CD4-positive, alpha-beta T cell treated with Interleukin-1 beta for 1 hour (primary cell): Measurements from ENCODE around the gene DNLZ.
"Not testable (repeated sequence)": the region's sequence is repeated elsewhere in the genome, so short reads cannot be mapped to it uniquely, and the experiment has no call there.

Experiments
- DNase-seq, 2 donors: peaks; one replicate each; pipeline ENCODE4 v3.0.0-alpha.2; 2020 to 2022

The DNLZ gene

DNA sequence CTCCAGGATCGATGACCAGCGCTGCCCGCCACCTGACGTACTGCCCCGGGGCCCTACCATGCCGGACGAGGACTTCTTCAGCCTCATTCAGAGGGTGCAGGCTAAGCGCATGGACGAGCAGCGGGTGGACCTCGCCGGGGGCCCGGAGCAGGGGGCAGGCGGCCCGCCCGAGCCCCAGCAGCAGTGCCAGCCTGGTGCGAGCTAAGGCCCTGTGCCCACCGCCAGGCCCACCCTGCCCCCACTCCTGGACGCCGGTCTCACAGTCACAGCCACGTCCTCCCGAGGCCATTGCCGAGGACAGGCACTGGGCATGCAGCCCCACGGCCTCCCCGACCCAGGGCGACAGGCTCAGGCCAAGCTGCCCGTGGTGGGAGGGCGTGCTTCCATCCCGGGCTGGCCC lies 5.5 kb downstream of the DNLZ start:
- DNase-seq, result no peak

DNA sequence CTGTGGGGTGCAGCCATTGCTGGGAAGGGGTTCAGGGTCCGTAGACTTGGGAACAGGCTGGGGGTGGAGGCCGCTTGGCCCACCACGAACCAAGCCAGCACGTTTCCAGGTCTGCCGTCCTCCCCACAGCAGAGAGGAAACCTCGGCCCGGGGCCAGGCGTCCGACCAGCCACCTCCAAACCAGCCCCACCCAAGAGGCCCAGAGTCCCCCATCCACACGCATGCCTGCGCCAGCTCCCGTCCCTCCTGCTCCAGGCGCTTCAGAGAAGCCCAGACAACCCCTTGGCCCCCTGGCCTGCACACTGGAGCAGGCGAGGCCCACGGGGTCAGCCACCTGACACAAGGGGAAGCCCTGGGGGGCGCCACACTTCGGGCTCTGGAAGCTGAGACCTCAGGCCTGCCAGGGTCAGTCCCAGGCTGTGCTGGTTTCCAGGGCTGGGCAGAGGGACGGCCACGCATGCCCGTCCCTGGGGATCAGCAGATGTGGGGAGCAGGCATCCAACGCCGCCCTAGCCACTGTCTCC lies 6.3 kb downstream of the DNLZ start:
- no peak for DNase-seq

DNA sequence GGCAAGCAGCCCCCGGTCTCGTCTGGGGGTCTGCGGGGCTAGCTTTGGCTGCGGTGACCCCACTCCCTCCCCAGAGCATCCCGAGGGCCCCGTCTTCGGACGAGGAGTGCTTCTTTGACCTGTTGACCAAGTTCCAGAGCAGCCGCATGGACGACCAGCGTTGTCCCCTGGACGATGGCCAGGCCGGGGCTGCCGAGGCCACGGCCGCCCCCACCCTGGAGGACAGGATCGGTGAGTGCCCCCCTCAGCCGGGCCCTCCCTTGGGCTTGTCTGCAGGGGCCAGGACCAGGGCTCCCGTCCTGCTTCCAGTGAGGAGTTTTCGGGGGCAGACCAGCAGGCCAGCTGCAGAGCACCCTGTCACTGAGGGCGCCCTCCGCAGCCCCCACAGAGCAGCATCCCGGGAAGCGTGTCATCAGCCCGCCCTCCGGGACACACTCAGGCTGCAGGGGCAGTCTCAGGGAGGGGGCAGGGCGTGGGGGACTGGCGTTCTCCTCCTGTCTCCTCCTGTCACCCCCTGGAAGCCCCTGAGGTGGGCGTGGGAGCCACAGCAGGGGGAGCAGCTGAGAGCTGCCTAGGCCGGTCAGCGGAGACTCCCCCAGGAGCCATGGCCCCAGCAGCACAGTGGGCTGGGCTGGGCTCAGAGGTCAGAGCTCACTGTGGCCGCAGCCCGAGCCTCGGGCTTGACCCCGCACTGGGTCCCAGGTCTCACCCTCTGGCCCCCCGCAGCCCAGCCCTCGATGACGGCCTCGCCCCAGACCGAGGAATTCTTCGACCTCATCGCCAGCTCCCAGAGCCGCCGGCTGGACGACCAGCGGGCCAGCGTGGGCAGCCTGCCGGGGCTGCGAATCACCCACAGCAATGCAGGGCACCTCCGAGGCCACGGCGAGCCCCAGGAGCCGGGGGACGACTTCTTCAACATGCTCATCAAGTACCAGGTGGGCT lies 7.7 kb downstream of the DNLZ start:
- DNase-seq, result no peak

DNA sequence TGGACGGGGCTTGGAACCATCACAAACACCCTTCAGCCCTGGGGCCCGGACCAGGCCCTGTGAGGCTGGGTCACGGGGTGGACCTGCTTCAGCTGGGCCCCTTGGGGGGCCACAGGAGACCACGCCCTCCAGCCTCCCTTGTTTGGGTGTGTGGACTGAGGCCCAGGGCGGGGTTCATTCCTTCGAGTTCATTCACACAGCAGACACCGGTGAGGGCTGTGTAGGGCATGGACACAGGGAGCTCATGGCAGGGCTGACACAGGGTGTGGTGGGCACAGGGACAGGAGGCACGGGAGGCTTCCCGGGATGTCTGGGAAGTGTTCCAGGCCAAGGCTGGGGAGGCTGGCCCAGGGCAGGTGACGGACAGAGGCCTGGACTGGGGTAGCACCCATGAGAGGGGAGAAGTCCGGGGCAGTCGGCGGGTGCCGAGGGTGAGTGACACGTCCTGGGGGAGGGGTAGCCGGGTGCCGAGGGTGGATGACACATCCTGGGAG lies 8.9 kb downstream of the DNLZ start:
- no peak for DNase-seq

DNA sequence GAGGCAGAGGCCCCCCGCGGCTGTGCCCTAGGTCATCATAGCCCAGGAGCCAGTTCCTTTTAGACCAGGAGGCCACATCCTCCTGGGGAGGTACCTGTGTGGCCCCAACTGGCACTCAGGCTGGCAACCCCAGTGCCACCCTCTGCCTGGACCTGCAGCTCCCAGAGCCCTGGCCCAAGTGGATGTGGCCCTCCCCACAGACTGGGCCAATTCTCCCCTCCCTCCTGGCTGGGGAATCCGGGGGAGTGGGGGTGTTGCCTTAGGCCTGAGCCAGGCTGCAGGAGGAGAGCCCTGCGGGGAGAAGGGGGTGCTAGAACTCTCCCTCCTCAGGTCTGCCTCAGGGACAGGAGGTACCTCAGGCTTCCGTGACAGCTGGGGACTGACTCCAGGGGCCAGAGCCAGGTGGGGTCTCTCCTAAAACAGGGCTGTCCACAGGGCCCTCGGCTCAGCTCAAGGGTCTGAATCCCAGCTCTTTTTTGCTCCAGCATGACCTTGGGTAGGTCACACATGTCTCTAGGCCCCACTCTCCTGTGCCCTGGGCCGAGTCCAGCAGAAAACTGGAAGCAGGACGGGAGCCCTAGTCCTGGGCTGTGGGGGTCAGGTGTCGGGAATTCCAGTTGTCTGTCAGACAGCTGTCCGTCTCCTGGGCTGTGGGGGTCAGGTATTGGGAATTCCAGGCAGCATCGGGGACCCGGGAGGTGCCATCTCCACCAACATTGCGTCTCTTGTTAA lies 9.6 kb downstream of the DNLZ start:
- DNase-seq, result no peak

DNA sequence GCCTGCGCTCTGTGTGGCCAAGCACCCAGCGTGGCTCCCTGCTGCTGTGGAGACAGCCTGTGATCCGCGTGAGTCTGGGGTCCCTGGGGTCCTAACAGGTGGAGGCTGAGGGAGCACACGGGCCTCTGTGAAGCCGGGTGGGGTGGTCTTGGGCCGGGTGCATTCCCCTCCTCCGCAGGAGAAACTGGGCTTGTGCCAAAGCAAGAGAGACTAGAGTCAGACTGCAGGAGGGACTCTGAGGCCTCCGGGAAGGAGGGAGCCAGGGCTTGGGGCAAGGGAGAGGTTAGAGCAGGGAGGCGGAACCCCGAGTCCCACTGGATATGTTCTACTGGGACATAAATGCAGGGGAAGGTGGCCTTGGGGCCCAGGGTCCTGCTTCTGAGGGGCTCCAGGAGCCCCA lies 10.5 kb downstream of the DNLZ start:
- no peak for DNase-seq

DNA sequence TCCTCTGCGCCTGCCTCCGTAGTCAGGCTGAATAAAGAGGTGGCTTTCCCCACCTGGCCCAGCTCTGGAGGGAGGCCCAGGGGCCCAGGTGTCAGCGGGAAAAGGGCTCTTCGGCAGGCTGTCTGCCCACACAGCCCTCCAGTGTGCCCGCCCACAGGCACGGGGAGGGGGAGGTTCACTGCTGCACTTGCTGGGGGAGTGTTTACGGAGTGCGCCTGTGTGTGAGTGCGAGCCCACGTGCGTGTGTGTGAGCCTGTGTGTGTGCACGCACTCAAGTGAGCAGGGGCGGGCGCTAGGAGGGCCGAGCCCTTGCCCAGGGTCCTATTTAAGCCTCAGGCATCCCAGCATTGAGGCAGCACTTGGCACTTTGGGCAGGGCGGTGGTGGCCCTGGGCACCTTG lies 10.9 kb downstream of the DNLZ start:
- no peak for DNase-seq

DNA sequence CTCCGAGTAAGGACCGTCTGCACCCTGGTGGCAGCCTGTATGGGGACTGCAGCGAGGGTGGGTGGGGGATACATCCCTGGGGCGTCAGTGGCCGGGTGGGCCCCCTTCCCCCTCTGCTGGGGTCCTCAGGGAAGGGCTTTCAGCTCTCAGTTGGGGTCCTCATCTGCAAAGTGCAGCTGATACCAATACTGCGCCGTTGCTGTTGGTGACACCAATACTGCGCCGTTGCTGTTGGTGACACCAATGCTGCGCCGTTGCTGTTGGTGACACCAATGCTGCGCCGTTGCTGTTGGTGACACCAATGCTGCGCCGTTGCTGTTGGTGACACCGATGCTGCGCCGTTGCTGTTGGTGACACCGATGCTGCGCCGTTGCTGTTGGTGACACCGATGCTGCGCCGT lies 11.7 kb downstream of the DNLZ start:
- not testable (repeated sequence) for DNase-seq

DNA sequence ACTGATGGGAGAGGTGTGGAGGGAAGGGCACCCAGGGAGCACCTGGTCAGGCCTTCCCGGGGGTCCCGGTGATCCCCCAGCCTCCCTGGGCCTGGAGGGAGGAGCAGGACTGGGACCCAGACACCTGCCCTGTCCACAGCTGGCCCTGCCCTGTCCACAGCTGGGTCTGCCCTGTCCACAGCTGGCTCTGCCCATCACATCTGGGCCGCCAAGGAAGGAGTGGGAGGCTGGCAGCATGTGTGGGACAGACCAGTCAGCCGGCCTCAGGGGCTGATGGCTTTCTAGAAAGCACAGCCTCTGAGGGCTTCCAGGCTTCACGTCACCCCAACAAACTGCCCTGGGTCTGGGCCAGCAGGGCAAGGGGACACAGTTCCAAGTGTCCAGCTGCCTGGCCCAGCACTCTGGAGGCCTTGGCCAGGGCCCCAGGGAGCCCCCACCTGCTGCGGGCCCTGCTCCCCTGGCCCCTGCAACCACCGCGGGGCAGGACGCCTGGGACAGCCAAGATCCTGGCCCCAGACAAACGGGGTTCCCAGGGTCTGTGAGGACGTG lies 12.2 kb downstream of the DNLZ start:
- DNase-seq, result no peak

DNA sequence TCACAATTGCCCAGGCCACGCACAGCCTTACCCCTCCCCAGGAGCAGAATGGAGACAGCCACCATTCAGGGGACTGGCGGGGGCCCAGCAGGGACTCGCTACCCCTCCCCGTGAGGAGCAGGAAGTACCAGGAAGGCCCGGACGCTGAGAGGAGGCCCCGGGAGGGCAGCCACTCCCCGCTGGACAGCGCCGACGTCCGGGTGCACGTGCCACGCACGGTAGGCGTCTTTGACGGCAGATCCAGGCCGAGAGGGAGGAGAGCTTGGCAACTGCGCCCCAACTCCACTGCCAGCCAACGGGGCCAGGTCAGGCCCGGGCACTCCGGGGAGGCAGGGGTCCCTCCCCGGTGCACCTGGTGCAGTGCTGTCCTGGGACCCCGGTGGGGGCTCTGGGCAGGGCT lies 14.0 kb downstream of the DNLZ start:
- no peak for DNase-seq

DNA sequence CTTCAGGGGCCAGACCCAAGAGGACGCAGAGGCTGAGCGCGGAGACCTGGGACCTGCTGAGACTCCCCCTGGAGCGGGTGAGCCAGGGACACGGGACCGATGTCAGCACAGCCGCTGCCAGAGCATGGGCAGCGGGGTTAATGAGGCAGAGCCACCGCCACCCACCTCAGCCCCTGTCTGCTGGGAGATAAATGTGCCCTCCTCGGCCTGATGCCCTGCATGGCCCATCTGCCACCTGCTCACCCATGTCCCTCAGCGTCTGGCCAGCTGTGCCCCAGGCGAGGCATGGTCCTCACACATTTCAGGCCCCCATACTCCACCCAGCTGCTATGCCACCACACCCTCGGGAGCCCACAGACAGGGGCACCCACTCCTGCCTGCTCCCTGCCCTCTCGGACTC lies 14.9 kb downstream of the DNLZ start:
- no peak for DNase-seq

DNA sequence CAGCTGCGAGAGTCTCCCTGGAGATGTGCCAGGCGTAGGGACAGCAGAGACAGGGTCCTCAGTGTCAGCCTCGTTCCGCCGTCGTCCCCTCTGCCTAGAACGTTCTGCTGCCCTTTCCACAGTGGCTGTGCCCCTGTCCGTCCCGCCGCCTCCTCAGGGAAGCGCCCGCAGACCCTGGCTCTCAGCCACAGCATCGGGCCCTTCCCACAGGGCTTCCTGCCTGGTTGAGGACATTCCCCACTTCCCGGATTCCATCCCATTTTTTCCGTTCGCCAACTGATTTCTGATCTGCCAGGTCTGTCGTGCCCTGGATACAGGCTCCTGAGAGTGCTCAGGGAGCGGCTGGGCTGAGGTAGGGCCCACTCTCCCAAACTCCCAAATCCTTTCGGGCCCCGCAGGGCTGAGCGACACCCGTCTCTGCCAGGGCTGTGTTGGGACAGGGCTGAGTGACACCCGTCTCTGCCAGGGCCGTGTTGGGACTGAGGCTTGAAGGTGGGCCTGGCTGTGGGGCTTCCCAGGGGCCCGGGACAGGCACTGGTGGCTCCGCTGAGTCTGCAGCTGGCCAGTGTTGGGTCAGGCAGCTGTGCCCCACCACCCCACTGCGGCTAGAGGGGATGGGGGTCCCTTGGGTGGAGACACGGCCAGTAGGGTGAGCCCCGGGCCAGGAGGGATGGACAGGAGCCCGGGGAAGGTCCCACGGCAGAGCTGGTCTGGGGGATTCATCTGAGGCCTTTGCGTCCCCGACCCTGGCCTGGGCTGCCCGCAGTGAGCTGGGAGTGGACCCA lies 15.9 kb downstream of the DNLZ start:
- DNase-seq, result no peak

DNA sequence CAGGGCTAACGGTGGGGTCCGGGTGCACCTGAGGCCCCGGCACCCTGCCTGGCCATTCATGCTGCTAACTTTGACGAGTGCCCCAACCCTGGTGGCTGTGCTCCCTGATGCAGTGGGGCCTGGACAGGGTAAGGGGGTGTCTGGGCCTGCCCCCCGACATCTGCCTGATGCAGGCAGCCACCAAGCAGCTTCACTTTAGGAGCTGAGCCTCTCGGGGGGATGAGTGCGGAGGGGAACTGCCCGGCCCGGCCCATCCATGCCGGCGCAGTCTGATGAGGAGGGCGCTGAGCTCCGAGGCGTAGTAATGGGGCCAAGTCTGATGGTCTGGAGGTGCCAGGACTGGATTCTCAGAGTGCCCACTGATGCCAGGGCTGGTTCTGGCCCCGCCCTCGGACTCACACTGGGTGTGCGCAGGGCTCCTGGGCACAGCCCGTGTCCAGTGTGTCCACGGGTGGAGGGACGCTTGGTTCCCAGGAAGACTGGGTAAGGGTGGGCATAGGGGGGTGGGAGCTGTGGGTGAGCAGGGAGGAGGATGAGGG lies 16.5 kb downstream of the DNLZ start:
- DNase-seq, result no peak

DNA sequence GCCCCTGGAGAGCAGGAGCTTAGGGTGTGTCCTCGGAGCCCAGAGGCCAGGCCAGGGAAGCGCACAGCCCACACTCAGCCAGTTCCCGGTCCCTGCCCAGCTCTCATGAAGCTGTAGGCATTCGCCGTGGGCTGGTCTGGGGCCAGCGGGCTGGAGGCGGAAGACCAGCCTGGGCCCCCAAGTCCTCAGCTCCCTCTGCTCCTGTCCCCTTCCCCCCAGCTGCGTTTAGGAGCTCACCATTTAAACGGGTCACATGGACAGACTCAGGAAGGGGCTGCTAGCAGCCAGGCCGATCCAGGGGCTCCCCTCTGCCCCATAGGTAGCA lies 17.4 kb downstream of the DNLZ start:
- no peak for DNase-seq

DNA sequence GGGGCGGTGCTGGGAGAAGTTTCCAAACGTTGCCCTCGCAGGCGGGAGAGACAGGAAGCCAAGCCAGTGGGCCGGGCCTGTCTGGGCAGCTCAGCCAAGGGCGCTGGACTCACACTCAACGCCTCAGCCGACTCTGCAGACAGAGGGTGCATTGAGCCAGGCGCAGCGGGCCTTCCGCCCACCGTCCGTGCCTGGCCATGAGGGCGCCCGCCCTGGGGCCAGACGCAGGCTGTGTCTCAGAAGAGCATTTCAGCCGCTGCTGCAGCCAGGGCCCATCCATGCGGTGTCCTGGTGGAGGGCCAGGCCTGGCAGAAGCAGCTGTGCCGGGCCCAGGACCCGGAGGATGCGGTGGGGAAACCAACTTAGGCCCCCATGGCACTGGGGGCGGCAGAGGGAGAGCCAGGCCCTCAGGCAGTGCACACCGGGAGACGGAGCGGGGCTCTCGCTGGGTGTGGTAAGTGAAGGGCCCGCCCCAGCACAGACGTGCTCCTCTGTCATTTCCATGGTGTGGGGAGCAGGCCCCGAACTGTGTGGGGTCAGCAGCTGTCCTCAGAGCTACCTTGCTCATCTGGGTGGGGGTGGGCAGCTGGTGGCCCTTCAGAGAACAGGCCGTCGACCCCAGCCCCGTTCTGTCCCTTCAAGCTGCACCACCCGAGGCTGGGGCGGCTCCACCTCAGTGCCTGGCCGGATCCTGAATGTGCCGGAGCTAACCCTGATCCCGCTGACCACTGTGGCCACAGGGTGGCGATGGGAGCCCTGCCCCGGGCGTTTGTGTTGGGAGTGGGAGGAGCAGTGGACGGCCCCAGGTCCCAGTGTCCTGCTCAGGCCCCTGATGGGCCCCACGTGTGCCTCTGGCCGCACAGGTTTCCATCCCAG lies 18.0 kb downstream of the DNLZ start:
- DNase-seq, result no peak

DNA sequence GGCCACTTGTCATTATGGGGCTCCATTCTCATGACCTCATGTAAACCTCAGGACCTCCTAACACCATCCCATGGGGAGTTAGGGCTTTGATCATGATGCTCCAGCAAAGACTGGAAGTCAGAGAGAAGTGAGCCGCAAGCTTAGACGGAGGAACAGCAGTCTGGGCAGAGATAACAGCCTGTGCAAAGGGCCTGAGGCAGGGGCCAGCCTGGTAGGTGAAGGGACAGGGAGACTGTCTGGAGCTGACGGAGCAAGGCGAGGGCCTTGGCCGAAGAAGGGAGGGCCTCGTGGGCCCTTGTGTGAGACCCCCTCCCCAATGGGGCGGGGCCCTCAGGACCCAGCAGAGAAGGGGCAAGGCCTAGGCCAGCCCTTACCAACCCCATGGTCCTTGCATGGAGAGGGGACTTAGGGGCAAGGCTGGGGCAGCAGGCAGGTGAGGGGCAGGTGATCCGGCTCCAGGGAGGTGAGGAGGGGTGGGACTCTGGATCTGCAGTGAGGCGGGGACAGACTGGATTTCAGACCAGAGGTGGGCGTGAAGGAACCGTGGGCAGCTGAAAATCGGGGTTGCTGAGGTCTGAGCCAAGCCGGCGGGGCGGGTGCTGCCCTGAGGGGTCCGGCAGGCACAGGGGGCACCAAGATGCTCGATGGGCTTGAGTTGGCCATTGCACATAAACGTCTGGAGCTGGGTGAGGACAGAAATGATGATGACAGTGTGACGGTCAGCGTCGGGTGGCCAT lies 18.8 kb downstream of the DNLZ start:
- DNase-seq, result no peak

DNA sequence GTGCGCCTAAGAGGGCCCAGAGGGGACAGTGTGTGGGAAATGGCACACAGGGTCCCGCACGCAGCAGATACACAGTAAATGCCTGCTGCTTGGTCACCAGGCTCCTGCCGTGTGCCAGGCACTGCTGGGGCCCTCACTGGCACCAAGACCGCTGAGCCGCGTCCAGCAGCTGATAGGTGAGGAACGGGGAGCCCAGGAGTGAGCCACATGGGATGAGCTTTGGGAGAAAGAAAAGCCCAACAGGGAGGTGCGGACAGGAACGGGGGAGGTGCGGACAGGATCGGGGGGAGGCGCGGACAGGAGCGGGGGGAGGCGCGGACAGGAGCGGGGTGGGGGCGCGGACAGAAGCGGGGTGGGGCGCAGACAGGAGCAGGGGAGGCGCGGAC lies 19.7 kb downstream of the DNLZ start:
- no peak for DNase-seq

DNA sequence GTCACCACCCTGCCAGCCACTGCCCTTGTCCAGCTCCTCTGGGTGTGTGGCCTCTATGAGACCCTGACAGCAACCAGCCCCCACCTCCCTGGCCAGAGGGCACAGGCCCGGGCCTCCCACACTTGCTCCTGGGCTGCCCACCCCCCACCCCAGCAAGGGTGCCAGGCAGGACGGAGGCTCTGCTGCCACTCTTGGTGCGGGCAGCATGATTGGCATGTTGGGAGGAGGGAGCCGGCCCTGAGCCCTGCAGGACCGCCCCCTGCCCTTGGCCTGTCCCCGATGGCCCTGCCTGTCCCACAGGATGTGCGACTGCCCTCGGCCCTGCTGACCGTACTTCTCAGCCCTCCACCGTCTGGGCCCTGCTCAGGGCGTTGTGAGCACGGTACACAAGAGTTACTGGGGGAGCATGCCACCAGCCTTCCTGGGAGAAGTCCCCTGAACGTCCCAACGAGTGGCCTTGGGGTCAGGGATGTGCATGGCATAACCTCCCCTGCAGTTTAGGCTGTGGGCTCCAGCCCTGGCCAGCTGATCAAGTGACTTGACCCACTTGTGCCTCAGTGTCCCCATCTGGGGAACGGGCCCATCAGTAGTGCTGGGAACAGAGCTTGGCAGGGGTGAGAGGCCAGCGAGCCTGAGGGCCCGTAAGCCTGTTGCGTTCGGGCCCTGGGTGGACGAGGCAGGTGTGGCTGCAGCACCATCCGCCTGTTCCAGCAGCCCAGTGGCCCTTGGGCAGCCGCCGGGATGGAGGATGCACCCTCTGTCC lies 20.2 kb downstream of the DNLZ start:
- DNase-seq, result no peak

DNA sequence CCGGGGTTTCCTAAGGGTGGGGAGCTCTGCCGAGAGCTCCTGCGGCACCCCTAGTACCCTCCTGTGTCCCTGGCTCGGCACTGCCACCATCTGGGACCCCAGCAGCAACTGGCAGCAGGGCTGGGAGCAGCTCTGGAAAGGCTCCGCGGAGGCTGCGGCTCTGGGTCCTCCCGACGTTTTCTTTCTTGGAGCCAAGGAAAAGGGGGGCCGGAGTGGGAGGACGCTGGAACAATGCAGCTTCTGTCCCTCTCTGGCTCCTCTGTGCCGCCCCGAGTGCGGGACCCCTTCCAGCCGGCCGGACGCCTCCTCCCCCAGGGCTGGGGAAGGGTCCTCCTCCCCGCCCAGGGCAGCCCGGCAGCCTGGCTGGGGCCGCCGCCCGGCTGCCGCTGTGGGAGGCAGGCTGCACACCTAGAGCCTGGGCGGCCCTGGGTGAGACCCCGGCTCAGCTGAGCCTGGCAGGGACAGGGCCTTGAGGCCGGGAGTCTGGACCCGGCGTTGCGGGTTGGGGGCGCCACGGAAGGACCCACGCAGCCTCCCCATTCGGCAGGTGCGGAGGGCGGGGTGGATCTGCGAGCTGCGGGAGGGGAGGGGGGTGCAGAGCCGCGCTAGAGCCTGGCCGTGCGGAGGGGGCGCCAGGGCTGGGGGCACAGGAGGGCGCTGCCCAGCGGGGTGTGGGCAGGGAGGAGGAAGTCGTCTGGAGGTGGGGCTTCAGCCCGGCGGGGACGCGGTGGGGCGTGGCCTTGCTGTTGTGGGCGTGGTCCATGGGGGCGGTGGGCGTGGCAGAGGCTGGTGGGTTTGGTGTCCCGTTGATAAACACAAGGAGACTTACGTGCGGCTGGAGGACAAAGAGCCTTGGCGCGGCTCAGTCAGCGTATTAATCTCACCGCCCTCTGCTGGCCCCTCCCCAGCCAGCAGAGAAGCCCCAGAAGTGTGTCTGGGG lies 21.1 kb downstream of the DNLZ start:
- peak; percentile 53 to 65 for DNase-seq
